ENCODE data around the gene PILRB. TPM values are rescaled to one million over a fixed set of nuclear protein-coding genes. Genes with fewer than 3 reads are reported as not detected.

The PILRB gene
- polyA plus RNA-seq, 3 donors, result 1.7 to 62.6 (median 2.2) TPM

DNA sequence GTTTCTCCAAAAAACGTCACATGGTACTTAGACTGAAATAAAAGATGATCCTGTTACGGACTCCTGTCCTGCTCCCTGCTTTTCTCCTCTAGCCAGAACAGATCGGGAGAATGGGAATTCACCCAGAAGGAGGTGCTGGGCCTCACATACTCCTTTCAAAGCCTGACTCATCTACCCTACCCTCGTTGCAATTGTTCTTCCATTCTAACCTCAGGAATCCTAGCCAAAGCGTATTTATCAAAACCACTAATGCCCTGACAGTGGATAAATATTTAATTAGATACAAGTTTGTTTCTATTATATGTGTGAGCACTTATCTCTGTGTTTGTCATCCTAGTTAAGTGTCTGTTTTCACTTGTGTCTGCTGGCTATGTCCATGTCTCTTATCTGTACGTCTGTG, 48.9 kb downstream of the PILRB start:
- H3K4me1 ChIP-seq (ENCODE audit: control insufficient read depth in 1 of 2, insufficient read depth in 2 of 2, low read length in 2 of 2), result peaks cover 0 to 18% of the 10 kb centered on the region in 2 donors
- no peaks in the 10 kb centered on the region for H3K9me3 ChIP-seq (replicated peaks in 1 of 2; ENCODE audit: control insufficient read depth in 1 of 2, insufficient read depth in 1 of 2, low read length in 2 of 2)
- H3K27me3 Mint-ChIP-seq (ENCODE audit: low read depth in 3 of 3), result no peaks in the 10 kb centered on the region
- no peak overlapping the region for H3K27ac ChIP-seq (ENCODE audit: low read depth in 1 of 2, low read length in 2 of 2)
- H3K9ac ChIP-seq (ENCODE audit: insufficient read depth, low read length, poor library complexity, severe bottlenecking), result no peak overlapping the region
- no peak for DNase-seq
- H3K4me3 Mint-ChIP-seq, result no peak overlapping the region
- peaks cover 25% of the 10 kb centered on the region for H3K4me1 Mint-ChIP-seq
- H4K20me1 ChIP-seq (ENCODE audit: insufficient read depth, low read length), result peaks cover 64% of the 10 kb centered on the region
- peaks cover 48 to 93% of the 10 kb centered on the region in 2 donors for H3K36me3 ChIP-seq (replicated peaks in 1 of 2; ENCODE audit: control insufficient read depth in 1 of 2, insufficient read depth in 2 of 2, low read length in 2 of 2)
- TF ChIP-seq, protein P1, sequence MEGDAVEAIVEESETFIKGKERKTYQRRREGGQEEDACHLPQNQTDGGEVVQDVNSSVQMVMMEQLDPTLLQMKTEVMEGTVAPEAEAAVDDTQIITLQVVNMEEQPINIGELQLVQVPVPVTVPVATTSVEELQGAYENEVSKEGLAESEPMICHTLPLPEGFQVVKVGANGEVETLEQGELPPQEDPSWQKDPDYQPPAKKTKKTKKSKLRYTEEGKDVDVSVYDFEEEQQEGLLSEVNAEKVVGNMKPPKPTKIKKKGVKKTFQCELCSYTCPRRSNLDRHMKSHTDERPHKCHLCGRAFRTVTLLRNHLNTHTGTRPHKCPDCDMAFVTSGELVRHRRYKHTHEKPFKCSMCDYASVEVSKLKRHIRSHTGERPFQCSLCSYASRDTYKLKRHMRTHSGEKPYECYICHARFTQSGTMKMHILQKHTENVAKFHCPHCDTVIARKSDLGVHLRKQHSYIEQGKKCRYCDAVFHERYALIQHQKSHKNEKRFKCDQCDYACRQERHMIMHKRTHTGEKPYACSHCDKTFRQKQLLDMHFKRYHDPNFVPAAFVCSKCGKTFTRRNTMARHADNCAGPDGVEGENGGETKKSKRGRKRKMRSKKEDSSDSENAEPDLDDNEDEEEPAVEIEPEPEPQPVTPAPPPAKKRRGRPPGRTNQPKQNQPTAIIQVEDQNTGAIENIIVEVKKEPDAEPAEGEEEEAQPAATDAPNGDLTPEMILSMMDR (IDR thresholded peaks at IDR 0.05), result no peak
- intact Hi-C loops (cut with micrococcal nuclease), result loop anchor here in 1 of 2 donors (5.0 kb wide), 1 partner anchor 49 kb away; the partner anchor contains the start of gene PILRB
- H3K4me2 ChIP-seq (replicated peaks; ENCODE audit: extremely low read depth, low read length, poor library complexity, severe bottlenecking), result no peak overlapping the region
- H3K79me2 ChIP-seq (ENCODE audit: insufficient read depth, low read length), result no peaks in the 10 kb centered on the region
- H3K9me3 Mint-ChIP-seq, result no peaks in the 10 kb centered on the region
- H3K36me3 Mint-ChIP-seq, result peaks cover 50 to 52% of the 10 kb centered on the region in 2 donors
- H2AFZ ChIP-seq (ENCODE audit: insufficient read depth, low read depth, low read length, poor library complexity, severe bottlenecking), result no peak overlapping the region
- H3K27ac Mint-ChIP-seq, result peak overlapping the region in 5 of 7 donors; percentile 14 to 33 (median 26)
- no peaks in the 10 kb centered on the region for H3K27me3 ChIP-seq (ENCODE audit: control insufficient read depth in 2 of 2, insufficient read depth in 2 of 2, low read length in 2 of 2)
- no peak overlapping the region for H3K4me3 ChIP-seq (replicated peaks in 1 of 3; ENCODE audit: low read depth in 2 of 3, low read length in 3 of 3)
- WGBS (ENCODE audit: insufficient coverage), result 100% methylated on average over 1 of the region's 6 CpGs

DNA sequence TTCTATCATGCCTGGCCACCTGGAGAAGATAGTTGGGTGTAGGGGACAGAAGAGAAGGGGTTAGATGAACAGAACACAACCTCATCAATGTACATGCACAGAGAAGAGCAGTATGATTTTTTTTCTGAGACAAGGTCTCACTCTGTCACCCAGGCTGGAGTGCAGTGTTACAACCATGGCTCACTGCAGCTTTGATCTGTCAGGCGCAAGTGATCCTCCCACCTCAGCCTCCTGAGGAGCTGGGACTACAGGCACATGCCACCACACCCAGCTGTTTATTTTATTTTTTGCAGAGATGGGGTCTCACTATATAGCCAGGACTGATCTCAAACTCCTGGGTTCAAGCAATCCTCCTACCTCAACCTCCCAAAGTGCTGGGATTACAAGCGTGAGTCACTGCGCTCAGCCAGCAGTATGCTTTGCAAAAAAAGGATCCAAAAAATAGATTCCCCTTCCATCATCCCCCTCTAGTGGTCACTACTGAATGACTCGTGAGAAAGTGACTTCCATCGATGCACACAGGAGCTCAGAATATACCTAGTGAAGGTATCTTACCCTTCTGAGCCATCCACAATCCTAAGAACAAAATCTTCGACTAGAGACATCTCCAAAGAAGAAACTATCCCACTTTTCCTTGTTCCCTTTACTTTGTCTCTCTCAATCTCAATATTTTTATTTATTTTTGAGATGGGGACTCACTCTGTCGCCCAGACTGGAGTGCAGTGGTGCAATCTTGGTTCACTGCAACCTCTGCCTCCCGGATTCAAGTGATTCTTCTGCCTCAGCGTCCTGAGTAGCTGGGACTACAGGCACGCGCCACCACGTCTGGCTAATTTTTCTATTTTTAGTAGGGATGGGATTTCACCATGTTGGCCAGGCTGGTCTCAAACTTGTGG, 49.6 kb downstream of the PILRB start:
- Histone ChIP-seq H3K27me3 (ENCODE audit: control insufficient read depth in 2 of 2, insufficient read depth in 2 of 2, low read length in 2 of 2) (no peaks in the 10 kb centered on the region), H3K4me2 (replicated peaks; ENCODE audit: extremely low read depth, low read length, poor library complexity, severe bottlenecking) (no peak overlapping the region), H3K9ac (ENCODE audit: insufficient read depth, low read length, poor library complexity, severe bottlenecking) (no peak overlapping the region), H4K20me1 (ENCODE audit: insufficient read depth, low read length) (peaks cover 58% of the 10 kb centered on the region), H3K4me1 (ENCODE audit: control insufficient read depth in 1 of 2, insufficient read depth in 2 of 2, low read length in 2 of 2) (peaks cover 0 to 12% of the 10 kb centered on the region in 2 donors), H3K27ac (ENCODE audit: low read depth in 1 of 2, low read length in 2 of 2) (no peak overlapping the region), H3K9me3 (replicated peaks in 1 of 2; ENCODE audit: control insufficient read depth in 1 of 2, insufficient read depth in 1 of 2, low read length in 2 of 2) (no peaks in the 10 kb centered on the region), H3K4me3 (replicated peaks in 1 of 3; ENCODE audit: low read depth in 2 of 3, low read length in 3 of 3) (no peak overlapping the region), H2AFZ (ENCODE audit: insufficient read depth, low read depth, low read length, poor library complexity, severe bottlenecking) (no peak overlapping the region), H3K36me3 (replicated peaks in 1 of 2; ENCODE audit: control insufficient read depth in 1 of 2, insufficient read depth in 2 of 2, low read length in 2 of 2) (peaks cover 41 to 90% of the 10 kb centered on the region in 2 donors), H3K79me2 (ENCODE audit: insufficient read depth, low read length) (no peaks in the 10 kb centered on the region)
- peak overlapping the region in 3 of 7 donors; percentile 16 to 70 (median 26) for H3K27ac Mint-ChIP-seq
- H3K4me1 Mint-ChIP-seq, result peaks cover 19% of the 10 kb centered on the region
- no peaks in the 10 kb centered on the region for H3K9me3 Mint-ChIP-seq
- no peak overlapping the region for H3K4me3 Mint-ChIP-seq
- 37% methylated on average over 6 of the region's 12 CpGs for WGBS (ENCODE audit: insufficient coverage)
- TF ChIP-seq, protein P1 (IDR thresholded peaks at IDR 0.05), result peak; percentile 78
- DNase-seq, result peak; percentile 65 to 80 (median 76)
- H3K27me3 Mint-ChIP-seq (ENCODE audit: low read depth in 3 of 3), result no peaks in the 10 kb centered on the region
- H3K36me3 Mint-ChIP-seq, result peaks cover 45 to 48% of the 10 kb centered on the region in 2 donors
- intact Hi-C loops (cut with micrococcal nuclease), result loop anchor here in 1 of 2 donors (5.0 kb wide), 1 partner anchor 50 kb away; the partner anchor contains the start of gene PILRB
